Epithelial cell of proximal tubule (primary cell): ENCODE results near the gene CNNM4. TPM values are rescaled to one million over a fixed set of nuclear protein-coding genes. Genes with fewer than 3 reads are reported as not detected.
"Not testable (repeated sequence)": the region's sequence is repeated elsewhere in the genome, so short reads cannot be mapped to it uniquely, and the experiment has no call there.

Source experiments
- DNase-seq: peaks from one replicate; pipeline ENCODE4 v3.0.0-alpha.2; 2011; ENCODE audit warnings: low read depth
- H3K4me3 ChIP-seq: 2 replicates; pipeline ENCODE4 v1.5.1; 2011; ENCODE audit warnings: low read depth, mild to moderate bottlenecking, low read length
- total RNA-seq: library from RNA; depleted of rRNA; stranded (reverse); fragments of >200 nt; gene quantifications from 2 replicates; pipeline ENCODE4 v1.2.3, GENCODE V29; 2015
- TF ChIP-seq, protein P1 (sequence below): conservative IDR thresholded peaks from 2 replicates; pipeline ENCODE4 v1.5.1; 2012; ENCODE audit warnings: low read depth, mild to moderate bottlenecking, low read length

Gene CNNM4
- total RNA-seq, 1 donor from 2014 or later: 5.7 TPM

DNA sequence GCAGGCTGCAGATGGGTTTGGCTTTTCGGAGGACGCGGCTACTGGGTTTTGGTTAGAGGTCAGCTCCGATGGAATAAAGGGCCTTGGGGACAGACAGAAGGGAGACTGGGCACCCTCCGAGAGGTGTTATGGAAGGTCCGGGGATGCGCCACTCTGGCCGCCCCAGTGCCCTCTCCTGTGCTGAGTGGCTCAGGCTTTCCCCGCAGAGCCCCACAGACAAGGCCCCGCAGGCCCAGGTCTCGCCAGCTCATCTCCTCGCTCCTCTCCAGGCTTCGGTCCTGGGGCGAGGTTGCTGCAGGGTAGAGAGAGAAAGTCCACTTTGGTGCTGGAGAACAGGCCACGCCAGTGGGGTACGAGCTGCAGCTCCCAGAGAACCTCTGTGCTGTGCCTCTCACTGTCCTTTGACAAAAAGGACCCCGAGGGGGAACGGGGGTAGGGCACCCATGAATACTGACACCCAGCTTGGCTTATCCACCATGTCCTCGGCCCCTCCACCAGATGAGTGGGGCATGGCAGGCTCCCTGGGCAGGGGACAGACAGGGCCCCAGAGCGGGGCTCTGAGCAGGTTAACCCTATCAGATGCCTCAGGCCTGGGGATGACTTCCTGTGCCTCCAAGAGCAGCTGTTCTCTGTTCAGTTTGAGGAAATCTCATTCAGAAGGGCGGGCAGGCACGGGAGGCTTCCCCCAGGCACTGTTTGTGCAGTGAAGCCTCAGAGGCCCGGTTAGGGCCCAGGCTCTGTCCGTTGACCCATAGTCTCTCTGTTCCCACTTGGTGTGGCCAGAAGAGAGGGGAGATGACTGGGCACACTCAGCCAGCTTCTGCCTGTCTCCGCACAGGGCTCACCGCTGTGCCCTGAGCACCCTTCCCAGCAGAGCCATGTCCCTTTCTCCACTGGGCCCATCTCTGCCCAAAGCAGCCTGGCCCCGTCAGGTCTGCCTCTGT, 39.6 kb downstream of the CNNM4 start:
- no peak for DNase-seq
- TF ChIP-seq, protein P1, sequence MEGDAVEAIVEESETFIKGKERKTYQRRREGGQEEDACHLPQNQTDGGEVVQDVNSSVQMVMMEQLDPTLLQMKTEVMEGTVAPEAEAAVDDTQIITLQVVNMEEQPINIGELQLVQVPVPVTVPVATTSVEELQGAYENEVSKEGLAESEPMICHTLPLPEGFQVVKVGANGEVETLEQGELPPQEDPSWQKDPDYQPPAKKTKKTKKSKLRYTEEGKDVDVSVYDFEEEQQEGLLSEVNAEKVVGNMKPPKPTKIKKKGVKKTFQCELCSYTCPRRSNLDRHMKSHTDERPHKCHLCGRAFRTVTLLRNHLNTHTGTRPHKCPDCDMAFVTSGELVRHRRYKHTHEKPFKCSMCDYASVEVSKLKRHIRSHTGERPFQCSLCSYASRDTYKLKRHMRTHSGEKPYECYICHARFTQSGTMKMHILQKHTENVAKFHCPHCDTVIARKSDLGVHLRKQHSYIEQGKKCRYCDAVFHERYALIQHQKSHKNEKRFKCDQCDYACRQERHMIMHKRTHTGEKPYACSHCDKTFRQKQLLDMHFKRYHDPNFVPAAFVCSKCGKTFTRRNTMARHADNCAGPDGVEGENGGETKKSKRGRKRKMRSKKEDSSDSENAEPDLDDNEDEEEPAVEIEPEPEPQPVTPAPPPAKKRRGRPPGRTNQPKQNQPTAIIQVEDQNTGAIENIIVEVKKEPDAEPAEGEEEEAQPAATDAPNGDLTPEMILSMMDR: no peak
- no peak overlapping the region for H3K4me3 ChIP-seq

DNA sequence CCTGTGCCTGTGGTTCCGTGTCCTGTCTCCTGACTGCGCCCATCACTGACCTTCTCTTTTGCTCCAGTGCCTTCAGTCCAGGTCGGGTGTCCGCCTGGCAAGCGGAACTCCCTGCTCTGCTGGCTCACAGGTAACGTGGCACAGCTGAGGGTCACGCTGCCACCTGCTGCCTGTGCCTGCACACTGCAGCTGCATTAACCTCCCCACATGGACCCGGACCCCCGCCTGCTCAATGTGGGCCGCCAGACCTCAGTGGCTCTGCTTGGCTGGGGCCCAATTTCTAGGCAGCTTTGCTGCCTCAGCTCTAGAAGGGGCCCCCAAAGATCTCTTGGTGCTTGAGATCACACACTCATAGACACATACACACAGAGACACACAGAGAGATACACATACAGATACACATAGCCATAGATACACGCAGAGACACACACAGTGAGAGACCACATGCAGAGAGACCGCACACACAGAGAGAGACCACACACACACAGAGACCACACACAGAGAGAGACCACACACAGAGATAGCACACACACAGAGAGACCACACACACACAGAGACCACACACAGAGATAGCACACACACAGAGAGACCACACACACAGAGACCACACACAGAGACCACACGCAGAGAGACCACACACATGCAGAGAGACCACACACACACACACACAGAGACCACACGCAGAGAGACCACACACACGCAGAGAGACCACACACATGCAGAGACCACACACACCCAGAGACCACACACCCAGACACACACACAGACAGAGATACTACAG, 40.5 kb downstream of the CNNM4 start:
- no peak for DNase-seq
- no peak overlapping the region for H3K4me3 ChIP-seq
- TF ChIP-seq, protein P1: peak; percentile 87

DNA sequence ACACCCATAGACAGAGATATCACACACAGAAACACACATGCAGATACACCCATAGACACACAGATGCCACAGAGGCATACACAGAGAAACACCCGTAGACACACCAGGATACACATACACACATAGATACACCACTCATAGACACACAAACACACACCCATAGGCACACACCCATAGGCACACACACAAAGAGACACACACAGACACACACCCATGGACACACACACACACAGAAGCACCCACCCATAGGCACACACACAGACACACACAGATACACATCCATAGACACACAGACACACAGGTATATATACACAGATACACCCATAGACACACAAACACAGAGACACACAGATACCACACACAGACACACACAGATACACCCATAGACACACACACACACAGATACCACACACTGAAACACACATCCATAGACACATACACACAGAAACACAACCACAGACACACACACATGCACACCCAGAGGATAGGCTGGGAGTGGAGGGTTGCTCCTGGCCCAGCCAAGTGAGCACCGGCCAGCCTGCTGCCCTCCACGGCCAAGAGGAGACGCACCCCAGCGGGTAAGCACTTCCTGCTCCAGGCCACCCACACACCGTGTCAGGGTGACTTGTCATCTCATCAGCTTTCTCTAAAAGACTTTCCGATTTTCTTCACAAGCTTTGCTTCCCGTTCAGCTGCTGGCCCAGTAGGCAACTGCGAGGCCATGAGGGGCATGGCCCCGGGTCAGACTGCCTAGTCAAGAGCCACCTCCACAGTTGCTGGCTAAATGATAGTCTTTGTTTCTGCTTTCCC, 41.3 kb downstream of the CNNM4 start:
- no peak for DNase-seq
- TF ChIP-seq, protein P1: no peak
- H3K4me3 ChIP-seq: no peak overlapping the region

DNA sequence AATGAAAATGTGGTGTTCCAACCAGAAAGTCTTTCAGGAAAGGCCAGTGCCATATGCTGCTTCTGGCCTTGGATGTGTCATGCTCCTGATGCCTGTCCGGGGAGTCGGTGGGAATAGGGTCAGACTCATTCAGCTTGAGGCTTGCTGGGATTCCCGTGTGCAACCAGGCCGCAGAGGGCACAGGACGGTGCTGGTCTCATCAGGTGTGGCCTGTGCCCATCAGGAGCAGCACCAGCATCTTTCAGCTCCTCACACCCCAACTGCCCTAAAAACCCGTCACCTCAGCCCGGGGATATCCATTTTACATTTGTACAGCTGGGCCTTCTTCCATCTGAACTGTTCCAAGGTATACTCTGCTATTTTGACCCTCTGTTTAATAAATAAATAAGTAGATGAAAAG, 42.0 kb downstream of the CNNM4 start:
- H3K4me3 ChIP-seq: no peak overlapping the region
- no peak for DNase-seq
- TF ChIP-seq, protein P1: no peak

DNA sequence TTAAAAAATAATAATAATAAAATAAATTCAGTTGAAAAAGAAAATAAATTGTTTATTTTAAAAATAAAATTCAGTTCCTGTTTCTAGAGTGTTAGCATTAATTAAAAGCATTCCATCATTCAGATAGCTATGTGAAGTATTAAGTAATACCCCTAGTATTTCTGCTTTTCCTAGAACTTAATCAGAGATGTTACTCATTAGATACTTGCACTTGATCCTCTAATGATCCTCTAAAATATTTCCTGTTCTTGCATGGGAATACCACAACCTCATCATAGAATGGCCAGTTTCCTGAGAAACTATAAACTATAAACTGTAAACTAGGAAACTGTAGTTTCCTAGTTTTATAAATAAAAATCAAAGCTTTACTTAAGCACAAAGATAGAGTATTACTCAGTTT, 44.3 kb downstream of the CNNM4 start:
- TF ChIP-seq, protein P1: no peak
- no peak overlapping the region for H3K4me3 ChIP-seq
- DNase-seq: no peak

DNA sequence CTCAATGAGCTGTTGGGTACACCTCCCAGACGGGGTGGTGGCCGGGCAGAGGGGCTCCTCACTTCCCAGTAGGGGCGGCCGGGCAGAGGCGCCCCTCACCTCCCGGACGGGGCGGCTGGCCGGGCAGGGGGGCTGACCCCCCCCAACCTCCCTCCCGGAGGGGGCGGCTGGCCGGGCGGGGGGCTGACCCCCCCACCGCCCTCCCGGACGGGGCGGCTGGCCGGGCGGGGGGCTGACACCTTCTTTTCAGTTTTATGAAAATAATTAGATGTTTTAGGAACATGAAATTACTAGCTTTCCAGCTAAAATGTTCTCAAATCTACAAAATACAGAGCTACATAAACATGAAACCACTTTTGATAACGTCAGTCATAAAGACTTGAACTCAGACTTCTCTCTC, 45.2 kb downstream of the CNNM4 start:
- not testable (repeated sequence) for DNase-seq, H3K4me3 ChIP-seq
